Naive thymus-derived CD4-positive, alpha-beta T cell (primary cell): Measurements from ENCODE around the gene RAI1. TPM values are rescaled to one million over a fixed set of nuclear protein-coding genes. Genes with fewer than 3 reads are reported as not detected.
"Not testable (repeated sequence)": the region's sequence is repeated elsewhere in the genome, so short reads cannot be mapped to it uniquely, and the experiment has no call there.

Experiments used
- ATAC-seq: fragments of 150-1000 bp; cut with Tn5 transposase; 2 replicates; pipeline ENCODE4 v1.10.0; 2021; ENCODE audit warnings: mild to moderate bottlenecking, moderate library complexity
- CTCF ChIA-PET: fragments of 350-600 bp; sonication (Branson Sonifier 250); formaldehyde crosslinking; loops from one replicate; lab custom pipeline; 2021; ENCODE audit warnings: antibody characterized with exemption; lab: Charles Lee
- POLR2A ChIA-PET: fragments of 350-600 bp; sonication (Branson Sonifier 250); formaldehyde crosslinking; loops from one replicate; lab custom pipeline; 2021; ENCODE audit warnings: antibody characterized with exemption, inconsistent platforms; lab: Charles Lee
- DNase-seq, 9 donors: peaks; one replicate each; pipeline versions ENCODE4 v3.0.0 to v3.0.0-alpha.2; 2020 to 2022; ENCODE audit warnings: mixed read lengths in 1 of 9
- H3K27ac ChIP-seq: one replicate; pipeline ENCODE4 v1.7.0; 2013; ENCODE audit warnings: mild to moderate bottlenecking, low read depth, low read length, moderate library complexity
- H3K27me3 ChIP-seq, 2 donors: one replicate each; pipeline ENCODE4 v1.7.0; 2013; ENCODE audit warnings: low read length in 2 of 2, mild to moderate bottlenecking in 2 of 2, moderate library complexity in 2 of 2; ENCODE audit not compliant: control insufficient read depth in 2 of 2, insufficient read depth in 2 of 2
- H3K36me3 ChIP-seq, 3 experiments: 1 replicate in 2 of 3; 2 replicates in 1 of 3; pipeline ENCODE4 v1.7.0; 2013; ENCODE audit warnings: low read length in 3 of 3, mild to moderate bottlenecking in 3 of 3, moderate library complexity in 1 of 3; ENCODE audit not compliant: insufficient read depth in 3 of 3, control insufficient read depth in 2 of 3
- H3K4me1 ChIP-seq, 2 donors: one replicate each; pipeline ENCODE4 v1.7.0; 2013; ENCODE audit warnings: low read length in 2 of 2, mild to moderate bottlenecking in 2 of 2, moderate library complexity in 1 of 2; ENCODE audit not compliant: control insufficient read depth in 2 of 2, insufficient read depth in 2 of 2
- H3K4me3 ChIP-seq: 2 replicates; pipeline ENCODE4 v1.7.0; 2013; ENCODE audit warnings: mild to moderate bottlenecking, low read length
- H3K9me3 ChIP-seq, 3 experiments: 1 replicate in 2 of 3; 2 replicates in 1 of 3; pipeline ENCODE4 v1.7.0; 2013; ENCODE audit warnings: low read length in 3 of 3; ENCODE audit not compliant: control insufficient read depth in 2 of 3
- H3K27ac Mint-ChIP-seq, 9 donors: one replicate each; pipeline ENCODE4 v1.8.0; 2020 to 2022; ENCODE audit warnings: mixed read lengths in 9 of 9, mild to moderate bottlenecking in 8 of 9, moderate library complexity in 5 of 9, inconsistent platforms in 2 of 9
- H3K27me3 Mint-ChIP-seq, 5 donors: one replicate each; pipeline ENCODE4 v1.8.0; 2021 to 2022; ENCODE audit warnings: mixed read lengths in 5 of 5, mild to moderate bottlenecking in 1 of 5
- H3K36me3 Mint-ChIP-seq, 5 donors: one replicate each; pipeline ENCODE4 v1.8.0; 2020 to 2022; ENCODE audit warnings: mixed read lengths in 5 of 5, mild to moderate bottlenecking in 3 of 5, inconsistent platforms in 1 of 5
- H3K4me1 Mint-ChIP-seq, 7 donors: one replicate each; pipeline ENCODE4 v1.8.0; 2020 to 2022; ENCODE audit warnings: mixed read lengths in 7 of 7, mild to moderate bottlenecking in 3 of 7, inconsistent platforms in 1 of 7
- H3K4me3 Mint-ChIP-seq, 10 donors: one replicate each; pipeline ENCODE4 v1.8.0; 2020 to 2022; ENCODE audit warnings: mild to moderate bottlenecking in 10 of 10, mixed read lengths in 10 of 10, moderate library complexity in 6 of 10, inconsistent platforms in 2 of 10
- H3K9me3 Mint-ChIP-seq, 11 donors: one replicate each; pipeline ENCODE4 v1.8.0; 2020 to 2022; ENCODE audit warnings: mixed read lengths in 11 of 11, mild to moderate bottlenecking in 4 of 11, inconsistent platforms in 1 of 11, moderate library complexity in 1 of 11
- intact Hi-C, 2 donors: fragments of 100-400 bp; cut with micrococcal nuclease; formaldehyde crosslinking; loops; one replicate each; pipeline ENCODE4 v1.15.1; 2023
- polyA plus RNA-seq, 2 donors: library from polyadenylated mRNA; unstranded; fragments of 300-500 nt; fragmentation: Illumina TruSeq; gene quantifications; one replicate each; pipeline ENCODE4 v1.2.3, GENCODE V29; 2021
- total RNA-seq, 6 experiments: library from RNA in 5 of 6; stranded (reverse) in 5 of 6; gene quantifications; 1 replicate in 5 of 6; 2 replicates in 1 of 6; pipeline ENCODE4 v1.2.3 and lab custom pipeline; 2021 to 2026

The RAI1 gene
- total and polyA plus RNA-seq, 7 experiments from 2014 or later: 2.0 to 46.2 (median 21.2) TPM

DNA sequence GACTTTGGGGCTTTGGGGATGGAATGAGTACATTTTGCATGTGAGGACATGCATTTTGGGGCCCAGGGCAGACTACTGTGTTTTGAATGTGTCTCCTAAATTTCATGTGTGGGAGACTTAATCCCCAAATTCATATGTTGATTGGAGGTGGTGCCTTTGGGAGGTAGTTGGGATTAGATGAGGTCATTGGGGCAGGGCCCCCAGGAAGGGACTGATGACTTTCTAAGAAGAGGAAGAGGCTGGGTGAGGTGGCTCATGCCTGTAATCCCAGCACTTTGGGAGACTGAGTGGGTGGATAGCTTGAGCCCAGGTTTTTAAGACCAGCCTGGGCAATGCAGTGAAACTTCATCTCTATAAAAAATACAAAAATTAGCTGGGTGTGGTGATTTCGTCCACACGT, 42.8 kb upstream of the RAI1 start:
- H3K36me3 ChIP-seq: no peaks in the 10 kb centered on the region
- peaks cover 0 to 3% (median 0%) of the 10 kb centered on the region in 5 donors for H3K27me3 Mint-ChIP-seq
- H3K27me3 ChIP-seq: no peaks in the 10 kb centered on the region
- H3K36me3 Mint-ChIP-seq: no peaks in the 10 kb centered on the region
- CTCF ChIA-PET: interaction anchor here (0.7 to 5.8 kb wide), 4 partner anchors 75 to 285 kb away, joined by 3 to 59 read pairs (median 21); partner anchors contain the start of gene RASD1
- ATAC-seq (no peak), DNase-seq (no peak)
- no peak overlapping the region for H3K4me3 ChIP-seq
- peaks cover 0 to 5% (median 0%) of the 10 kb centered on the region in 7 donors for H3K4me1 Mint-ChIP-seq
- peak overlapping the region in 1 of 9 donors; percentile 34 for H3K27ac Mint-ChIP-seq
- H3K4me1 ChIP-seq: no peaks in the 10 kb centered on the region
- POLR2A ChIA-PET: no interaction called here
- no peaks in the 10 kb centered on the region for H3K9me3 Mint-ChIP-seq
- H3K4me3 Mint-ChIP-seq: no peak overlapping the region
- no peaks in the 10 kb centered on the region for H3K9me3 ChIP-seq
- intact Hi-C loops: no loop called here
- H3K27ac ChIP-seq: no peak overlapping the region

- CTCF ChIA-PET: interaction anchor here (0.7 to 5.8 kb wide), 5 partner anchors 46 to 286 kb away, joined by 3 to 59 read pairs (median 4); partner anchors contain the start of gene RASD1
- not testable (repeated sequence) for H3K27me3 Mint-ChIP-seq, H3K36me3 ChIP-seq, H3K27ac Mint-ChIP-seq, H3K27ac ChIP-seq, H3K4me1 Mint-ChIP-seq, H3K36me3 Mint-ChIP-seq, H3K4me3 Mint-ChIP-seq, DNase-seq, H3K4me1 ChIP-seq, H3K9me3 Mint-ChIP-seq, H3K27me3 ChIP-seq, H3K4me3 ChIP-seq, H3K9me3 ChIP-seq
- POLR2A ChIA-PET: interaction anchor here (0.7 kb wide), 1 partner anchor 39 kb away, joined by 3 read pairs; no protein-coding TSS in a partner anchor
- ATAC-seq: peak; percentile 22
- intact Hi-C loops: loop anchor here in 1 of 2 donors (10.0 kb wide), 1 partner anchor 635 kb away; no protein-coding TSS in a partner anchor
Measured at GRCh38 chr17:17639661-17640270, 41.5 kb upstream of the RAI1 start.

DNA sequence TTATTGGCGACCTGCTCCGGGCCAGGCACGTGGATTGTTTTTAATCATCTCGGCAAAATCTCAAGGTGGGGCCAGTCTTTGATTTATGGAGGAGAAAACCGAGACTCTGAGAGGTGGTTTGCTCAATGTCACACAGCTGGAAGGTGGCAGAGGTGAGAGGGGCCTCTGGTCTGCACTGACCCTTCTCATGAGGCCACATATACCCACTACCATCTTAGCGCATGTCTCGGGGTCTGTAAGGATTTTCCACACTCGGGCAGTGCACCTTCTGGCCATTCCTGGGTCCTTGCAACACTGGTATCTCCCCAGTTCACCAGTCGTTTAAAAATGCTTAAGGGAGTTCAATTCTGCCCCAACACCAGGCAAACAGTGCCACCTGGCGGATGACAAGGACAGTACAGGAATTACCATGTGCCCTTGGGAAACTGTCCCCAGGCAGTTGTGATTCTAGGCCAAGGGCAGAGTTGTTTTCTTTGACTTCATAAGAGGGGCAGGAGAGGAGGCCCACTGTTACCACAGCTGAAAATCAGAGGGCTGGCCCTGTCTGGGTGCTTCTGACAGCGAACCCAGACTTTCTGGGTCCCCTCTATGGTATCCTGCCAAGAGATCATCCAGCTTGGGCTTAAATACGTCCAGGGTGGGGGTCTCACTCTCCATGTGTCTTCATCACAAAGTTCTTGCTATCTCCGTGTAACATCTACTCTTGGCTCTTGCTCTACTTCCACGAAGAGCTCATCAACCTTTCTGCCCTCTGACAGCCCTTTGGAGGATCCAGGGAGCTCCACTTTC, 39.4 kb upstream of the RAI1 start:
- Histone ChIP-seq H3K27me3 (no peaks in the 10 kb centered on the region), H3K4me3 (no peak overlapping the region), H3K27ac (no peak overlapping the region), H3K36me3 (no peaks in the 10 kb centered on the region), H3K4me1 (no peaks in the 10 kb centered on the region), H3K9me3 (no peaks in the 10 kb centered on the region)
- intact Hi-C loops: loop anchor here (1.0 to 10.0 kb wide), 7 partner anchors 145 to 641 kb away; partner anchors contain the start of gene RASD1 (in 1 of the 2)
- Mint-ChIP-seq H3K27me3 (peaks cover 0 to 2% (median 0%) of the 10 kb centered on the region in 5 donors), H3K36me3 (no peaks in the 10 kb centered on the region), H3K4me3 (no peak overlapping the region), H3K27ac (peak overlapping the region in 1 of 9 donors; percentile 65), H3K9me3 (peaks cover 0 to 2% (median 0%) of the 10 kb centered on the region in 11 donors), H3K4me1 (peaks cover 0 to 5% (median 0%) of the 10 kb centered on the region in 7 donors)
- ATAC-seq (peak; percentile 91), DNase-seq (peak; percentile 49 to 84 (median 72))
- ChIA-PET POLR2A (no interaction called here), CTCF (interaction anchor here (0.6 to 5.8 kb wide), 13 partner anchors 11 to 388 kb away, joined by 3 to 59 read pairs (median 4); partner anchors contain the start of gene RASD1)

- POLR2A ChIA-PET, H3K27me3 Mint-ChIP-seq, H3K4me3 Mint-ChIP-seq, H3K4me1 Mint-ChIP-seq, H3K27ac Mint-ChIP-seq, H3K36me3 Mint-ChIP-seq, DNase-seq, ATAC-seq, H3K4me3 ChIP-seq, H3K27ac ChIP-seq, H3K36me3 ChIP-seq, H3K27me3 ChIP-seq, H3K4me1 ChIP-seq, H3K9me3 ChIP-seq: not testable (repeated sequence)
- intact Hi-C loops: loop anchor here in 1 of 2 donors (10.0 kb wide), 1 partner anchor 640 kb away; no protein-coding TSS in a partner anchor
- H3K9me3 Mint-ChIP-seq: peaks cover 0 to 17% (median 4%) of the 10 kb centered on the region in 11 donors
- CTCF ChIA-PET: interaction anchor here (1.1 kb wide), 1 partner anchor 290 kb away, joined by 4 read pairs; no protein-coding TSS in a partner anchor
Measured at GRCh38 chr17:17645148-17645547, 36.1 kb upstream of the RAI1 start.

DNA sequence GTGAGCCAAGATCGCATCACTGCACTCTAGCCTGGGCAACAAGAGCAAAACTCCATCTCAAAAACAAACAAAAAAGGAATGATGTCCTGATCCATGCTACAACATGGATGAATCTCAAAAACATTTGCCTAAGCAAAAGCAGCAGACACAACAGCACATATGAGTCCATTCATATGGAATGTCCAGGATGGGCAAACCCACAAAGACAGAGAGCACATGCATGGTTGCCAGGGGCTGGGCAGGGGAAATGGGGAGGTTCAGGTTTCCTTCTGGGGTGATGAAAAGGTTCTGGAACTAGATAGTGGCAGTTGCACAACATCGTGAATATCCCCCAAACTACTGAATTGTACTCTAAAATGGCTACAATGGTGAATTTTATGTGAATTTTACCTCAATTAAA, 35.3 kb upstream of the RAI1 start:
- H3K9me3 Mint-ChIP-seq: peaks cover 0 to 22% (median 9%) of the 10 kb centered on the region in 11 donors
- ChIA-PET CTCF (interaction anchor here (0.6 kb wide), 1 partner anchor 640 kb away, joined by 4 read pairs; no protein-coding TSS in a partner anchor), POLR2A (no interaction called here)
- Histone ChIP-seq H3K4me3 (no peak overlapping the region), H3K27ac (no peak overlapping the region), H3K9me3 (no peaks in the 10 kb centered on the region), H3K4me1 (no peaks in the 10 kb centered on the region), H3K36me3 (no peaks in the 10 kb centered on the region), H3K27me3 (no peaks in the 10 kb centered on the region)
- H3K4me3 Mint-ChIP-seq: no peak overlapping the region
- H3K36me3 Mint-ChIP-seq: peaks cover 0 to 4% (median 0%) of the 10 kb centered on the region in 5 donors
- H3K27me3 Mint-ChIP-seq: peaks cover 0 to 4% (median 0%) of the 10 kb centered on the region in 5 donors
- no peak overlapping the region for H3K27ac Mint-ChIP-seq
- no peak for ATAC-seq
- intact Hi-C loops: loop anchor here in 1 of 2 donors (10.0 kb wide), 1 partner anchor 641 kb away; no protein-coding TSS in a partner anchor
- DNase-seq: no peak
- peaks cover 0 to 5% (median 0%) of the 10 kb centered on the region in 7 donors for H3K4me1 Mint-ChIP-seq

GRCh38 chr17:17647524-17648178, 33.6 kb upstream of the RAI1 start:
- H3K27me3 Mint-ChIP-seq: peaks cover 0 to 4% (median 0%) of the 10 kb centered on the region in 5 donors
- no peaks in the 10 kb centered on the region for H3K36me3 ChIP-seq
- no peak overlapping the region for H3K4me3 ChIP-seq
- H3K9me3 Mint-ChIP-seq: peaks cover 0 to 27% (median 9%) of the 10 kb centered on the region in 11 donors
- H3K27ac Mint-ChIP-seq: no peak overlapping the region
- DNase-seq: no peak
- POLR2A ChIA-PET: no interaction called here
- no peaks in the 10 kb centered on the region for H3K27me3 ChIP-seq
- H3K4me1 Mint-ChIP-seq: no peaks in the 10 kb centered on the region
- no peaks in the 10 kb centered on the region for H3K9me3 ChIP-seq
- no peak for ATAC-seq
- CTCF ChIA-PET: interaction anchor here (0.6 to 0.9 kb wide), 2 partner anchors 151 to 293 kb away, joined by 3 to 6 read pairs; partner anchors contain the start of gene RASD1
- intact Hi-C loops: loop anchor here in 1 of 2 donors (10.0 kb wide), 1 partner anchor 643 kb away; no protein-coding TSS in a partner anchor
- no peak overlapping the region for H3K27ac ChIP-seq
- H3K4me1 ChIP-seq: no peaks in the 10 kb centered on the region
- H3K36me3 Mint-ChIP-seq: peaks cover 0 to 4% (median 0%) of the 10 kb centered on the region in 5 donors
- no peak overlapping the region for H3K4me3 Mint-ChIP-seq
